Ovary (tissue), 1 donor: ENCODE results near the gene L1CAM.

Source experiments
- EP300 ChIP-seq: sonication (generic); formaldehyde crosslinking; IDR thresholded peaks from one replicate; pipeline ENCODE4 v1.6.1; 2017; ENCODE audit warnings: antibody characterized with exemption
- POLR2A ChIP-seq: fragments of 450-650 bp; IDR thresholded peaks from one replicate; pipeline ENCODE4 v1.6.1; 2017; ENCODE audit warnings: antibody characterized with exemption, mild to moderate bottlenecking, moderate library complexity

GRCh38 chrX:153873282-153874084 is 12.5 kb downstream of the L1CAM start:
- no peak for TF ChIP-seq EP300
- no peak for TF ChIP-seq POLR2A
